ENCODE measurements around the gene PDS5A.
A peak's percentile ranks its signal among the peaks of the same experiment; 100 is the strongest.

The PDS5A gene

DNA sequence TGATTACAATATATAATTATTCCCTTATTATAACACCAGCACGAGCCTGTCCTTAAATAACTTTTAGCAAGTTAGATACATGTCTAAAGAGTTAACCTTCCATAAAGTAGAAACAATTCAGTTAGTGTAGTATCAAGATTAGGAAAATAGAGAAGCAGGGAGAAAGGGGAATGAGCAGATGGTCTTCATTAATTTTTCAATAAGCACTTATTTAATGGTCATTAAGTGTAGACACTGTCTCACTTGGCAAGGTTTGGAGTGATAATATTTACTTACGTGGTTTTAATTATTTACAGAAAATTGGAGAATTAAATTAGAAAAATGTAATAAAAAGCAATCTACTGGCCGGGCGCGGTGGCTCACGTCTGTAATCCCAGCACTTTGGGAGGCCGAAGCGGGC, 99.7 kb downstream of the PDS5A start:
- DNase-seq (ENCODE audit: low read depth), result no peak
- TF ChIP-seq, protein P1, sequence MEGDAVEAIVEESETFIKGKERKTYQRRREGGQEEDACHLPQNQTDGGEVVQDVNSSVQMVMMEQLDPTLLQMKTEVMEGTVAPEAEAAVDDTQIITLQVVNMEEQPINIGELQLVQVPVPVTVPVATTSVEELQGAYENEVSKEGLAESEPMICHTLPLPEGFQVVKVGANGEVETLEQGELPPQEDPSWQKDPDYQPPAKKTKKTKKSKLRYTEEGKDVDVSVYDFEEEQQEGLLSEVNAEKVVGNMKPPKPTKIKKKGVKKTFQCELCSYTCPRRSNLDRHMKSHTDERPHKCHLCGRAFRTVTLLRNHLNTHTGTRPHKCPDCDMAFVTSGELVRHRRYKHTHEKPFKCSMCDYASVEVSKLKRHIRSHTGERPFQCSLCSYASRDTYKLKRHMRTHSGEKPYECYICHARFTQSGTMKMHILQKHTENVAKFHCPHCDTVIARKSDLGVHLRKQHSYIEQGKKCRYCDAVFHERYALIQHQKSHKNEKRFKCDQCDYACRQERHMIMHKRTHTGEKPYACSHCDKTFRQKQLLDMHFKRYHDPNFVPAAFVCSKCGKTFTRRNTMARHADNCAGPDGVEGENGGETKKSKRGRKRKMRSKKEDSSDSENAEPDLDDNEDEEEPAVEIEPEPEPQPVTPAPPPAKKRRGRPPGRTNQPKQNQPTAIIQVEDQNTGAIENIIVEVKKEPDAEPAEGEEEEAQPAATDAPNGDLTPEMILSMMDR (conservative IDR thresholded peaks at IDR 0.05; ENCODE audit: low read length), result no peak
- H3K4me3 ChIP-seq (ENCODE audit: low read length), result no peak overlapping the region

DNA sequence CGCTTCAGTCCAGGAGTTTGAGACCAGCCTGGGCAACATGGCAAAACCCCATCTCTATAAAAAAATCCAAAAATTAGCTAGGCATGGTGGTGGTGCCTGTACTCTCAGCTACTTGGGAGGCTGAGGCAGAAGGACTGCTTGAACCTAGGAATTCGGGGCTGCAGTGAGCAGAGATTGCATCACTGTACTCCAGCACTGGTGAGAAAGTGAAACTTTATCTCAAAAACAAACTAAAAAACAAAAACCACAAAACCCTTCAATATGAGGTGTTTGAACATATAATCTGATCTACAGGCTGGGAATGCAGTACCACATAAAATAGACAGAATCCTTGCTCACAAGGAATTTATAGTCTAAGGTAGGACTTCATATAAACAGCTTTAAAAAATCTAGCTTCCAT, 103.9 kb downstream of the PDS5A start:
- TF ChIP-seq, protein P1 (conservative IDR thresholded peaks at IDR 0.05; ENCODE audit: low read length), result no peak
- H3K4me3 ChIP-seq (ENCODE audit: low read length), result no peak overlapping the region
- peak; percentile 14 for DNase-seq (ENCODE audit: low read depth)

DNA sequence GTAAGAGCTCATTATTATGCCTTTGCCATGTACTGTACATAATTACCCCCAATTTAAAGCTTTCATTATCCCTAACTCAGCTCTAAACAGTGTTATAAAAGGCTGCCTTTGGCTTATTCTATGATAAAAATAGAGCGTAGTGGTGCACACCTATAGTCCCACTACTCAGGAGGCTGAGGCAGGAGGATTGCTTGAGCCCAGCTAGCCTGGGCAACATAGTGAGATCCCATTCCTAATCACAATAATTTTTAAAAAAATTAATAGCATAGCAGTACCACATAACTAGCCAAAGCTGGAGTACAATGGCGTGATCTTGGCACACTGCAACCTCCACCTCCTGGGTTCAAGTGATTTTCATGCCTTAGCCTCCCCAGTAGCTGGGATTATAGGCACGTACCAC, 112.4 kb downstream of the PDS5A start:
- DNase-seq (ENCODE audit: low read depth), result no peak
- TF ChIP-seq, protein P1 (conservative IDR thresholded peaks at IDR 0.05; ENCODE audit: low read length), result no peak

DNA sequence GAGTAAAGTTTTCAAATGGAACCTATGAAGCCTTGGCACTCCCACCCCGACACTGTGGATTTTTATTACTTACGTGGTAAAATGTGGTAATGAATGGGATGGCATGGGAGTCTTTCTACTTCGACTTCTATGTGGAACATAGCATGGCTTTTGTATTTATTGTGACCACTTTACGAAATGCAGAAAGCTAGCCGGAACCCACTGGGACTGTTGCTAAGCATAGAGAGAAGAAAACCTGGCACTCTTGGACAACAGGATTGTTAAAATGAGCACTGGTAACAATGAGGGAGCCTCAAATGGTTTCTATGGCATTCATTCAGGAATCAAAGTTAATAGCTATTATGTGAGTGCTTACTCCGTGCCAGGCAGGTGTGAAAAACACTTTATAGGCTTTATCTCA, 113.3 kb downstream of the PDS5A start:
- no peak overlapping the region for H3K4me3 ChIP-seq (ENCODE audit: low read length)
- no peak for DNase-seq (ENCODE audit: low read depth)
- TF ChIP-seq, protein P1 (conservative IDR thresholded peaks at IDR 0.05; ENCODE audit: low read length), result no peak

More for the DNA sequence above, 112.4 kb downstream of the PDS5A start:
- no peak overlapping the region for H3K4me3 ChIP-seq (ENCODE audit: low read length)

DNA sequence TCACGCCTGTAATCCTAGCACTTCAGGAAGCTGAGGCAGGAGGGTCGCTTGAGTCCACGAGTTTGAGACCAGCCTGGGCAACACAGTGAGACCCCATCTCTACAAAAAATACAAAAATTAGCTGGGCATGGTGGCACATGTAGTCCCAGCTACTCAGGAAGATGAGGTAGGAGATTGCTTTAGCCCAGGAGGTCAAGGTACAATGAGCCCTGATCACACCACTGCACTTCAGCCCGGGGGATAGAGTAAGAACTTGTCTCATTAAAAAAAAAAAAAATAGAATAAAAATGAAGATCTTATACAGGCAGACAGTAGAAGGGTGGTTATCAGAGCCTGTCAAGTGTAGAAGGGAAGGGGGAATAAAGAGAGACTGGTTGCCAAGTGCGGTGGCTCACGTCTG, 116.9 kb downstream of the PDS5A start:
- no peak overlapping the region for H3K4me3 ChIP-seq (ENCODE audit: low read length)
- TF ChIP-seq, protein P1 (conservative IDR thresholded peaks at IDR 0.05; ENCODE audit: low read length), result no peak
- DNase-seq (ENCODE audit: low read depth), result no peak

DNA sequence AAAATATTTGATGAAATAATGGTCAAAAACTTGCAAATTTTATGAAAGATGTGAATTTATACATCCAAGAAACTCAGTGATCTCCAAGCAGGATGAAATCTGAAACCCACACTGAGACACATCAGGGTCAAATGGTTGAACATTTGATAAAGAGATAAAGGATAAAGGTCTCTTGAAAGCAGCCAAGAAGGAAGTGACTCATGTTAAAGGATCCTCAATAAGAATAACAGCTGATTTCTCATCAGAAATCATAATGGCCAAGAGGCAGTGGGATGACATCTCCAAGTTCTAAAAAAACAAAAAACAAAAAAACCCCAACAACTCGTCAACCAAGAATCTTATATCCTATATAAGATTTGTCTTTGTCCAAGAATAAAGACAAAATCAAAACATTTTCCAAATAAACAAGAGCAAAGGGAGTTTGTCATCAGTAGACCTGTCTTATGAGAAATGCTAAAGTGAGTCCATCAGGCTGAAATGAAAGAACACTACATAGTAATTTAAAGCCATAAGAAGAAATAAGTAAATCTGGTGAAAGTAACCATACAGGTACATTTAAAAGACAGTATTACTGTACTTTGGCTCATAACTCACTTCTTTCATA, 121.7 kb downstream of the PDS5A start:
- no peak overlapping the region for H3K4me3 ChIP-seq (ENCODE audit: low read length)
- DNase-seq (ENCODE audit: low read depth), result peak; percentile 6
- TF ChIP-seq, protein P1 (conservative IDR thresholded peaks at IDR 0.05; ENCODE audit: low read length), result no peak

DNA sequence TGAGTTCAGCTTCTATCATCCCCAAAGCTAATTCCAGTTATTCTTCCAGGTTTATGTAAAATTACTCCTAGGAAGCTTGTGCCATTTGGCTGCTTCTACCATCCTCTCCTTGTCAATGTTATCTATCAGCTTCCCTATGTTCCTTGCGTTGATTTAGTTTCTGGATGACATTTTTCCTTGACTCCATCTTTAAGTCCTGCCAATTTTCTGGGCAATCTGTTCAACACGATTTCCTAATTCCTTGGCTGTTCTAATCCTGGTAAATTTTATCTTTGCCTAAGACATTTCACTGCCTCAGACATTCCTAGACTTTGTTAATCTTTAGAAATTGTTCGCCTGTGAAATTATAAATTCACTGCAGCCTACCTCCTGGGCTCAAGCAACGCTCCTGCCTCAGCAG, 125.1 kb downstream of the PDS5A start:
- TF ChIP-seq, protein P1 (conservative IDR thresholded peaks at IDR 0.05; ENCODE audit: low read length), result no peak
- DNase-seq (ENCODE audit: low read depth), result no peak
- no peak overlapping the region for H3K4me3 ChIP-seq (ENCODE audit: low read length)
